SJSA1 (cell line): ENCODE measurements around the gene MINDY1. TPM values are rescaled to one million over a fixed set of nuclear protein-coding genes. Genes with fewer than 3 reads are reported as not detected.
A peak's percentile ranks its signal among the peaks of the same experiment; 100 is the strongest.

Experiments used
- DNase-seq, 2 experiments: peaks; one replicate each; pipeline ENCODE4 v3.0.0-alpha.2; 2015 to 2020; ENCODE audit warnings: low spot score in 2 of 2, low read depth in 1 of 2
- H3K27ac ChIP-seq: fragments of 250-450 bp; sonication (Bioruptor Pico); 2 replicates; pipeline ENCODE4 v1.5.1; 2020; ENCODE audit warnings: mild to moderate bottlenecking, moderate library complexity
- H3K27me3 ChIP-seq: fragments of 250-450 bp; sonication (Bioruptor Pico); replicated peaks from 2 replicates; pipeline ENCODE4 v1.5.1; 2020; ENCODE audit warnings: mild to moderate bottlenecking, moderate library complexity
- H3K36me3 ChIP-seq: fragments of 250-450 bp; sonication (Bioruptor Pico); 2 replicates; pipeline ENCODE4 v1.5.1; 2020; ENCODE audit warnings: mild to moderate bottlenecking
- H3K4me1 ChIP-seq: fragments of 250-450 bp; sonication (Bioruptor Pico); replicated peaks from 2 replicates; pipeline ENCODE4 v1.6.1; 2021; ENCODE audit warnings: mild to moderate bottlenecking
- H3K4me3 ChIP-seq: fragments of 250-450 bp; sonication (Bioruptor Pico); 2 replicates; pipeline ENCODE4 v1.5.1; 2020; ENCODE audit warnings: mild to moderate bottlenecking
- H3K9me3 ChIP-seq: fragments of 250-450 bp; sonication (Bioruptor Pico); replicated peaks from 2 replicates; pipeline ENCODE4 v1.5.1; 2020; ENCODE audit warnings: mild to moderate bottlenecking
- total RNA-seq: library from RNA; depleted of rRNA; stranded (reverse); fragments of >200 nt; shearing (Covaris generic); gene quantifications from 2 replicates; pipeline ENCODE4 v1.2.3, GENCODE V29; 2014; rRNA removed

MINDY1 gene
- total RNA-seq = 5.9 and 6.6 TPM in 2 replicates

GRCh38 chr1:151006327-151007052, at the start of gene MINDY1:
TSS of gene MINDY1 (minus strand) at chr1:151006902. CDS start at chr1:151002617, 4,285 bp downstream.
- Histone ChIP-seq H3K36me3 (no peaks in the 10 kb centered on the region; the same call in 1 of the 2 replicates), H3K27me3 (no peaks in the 10 kb centered on the region), H3K4me1 (peaks cover 32% of the 10 kb centered on the region), H3K27ac (peak within 1 kb of the TSS; percentile 79), H3K4me3 (peak within 1 kb of the TSS; percentile 35), H3K9me3 (no peaks in the 10 kb centered on the region)
- DNase-seq = peak; percentile 80 to 82

GRCh38 chr1:151056149-151056548, 49.4 kb upstream of the MINDY1 start:
- DNase-seq = no peak
- no peak overlapping the region for H3K27ac ChIP-seq

GRCh38 chr1:151055581-151055980, 48.9 kb upstream of the MINDY1 start:
- no peak for DNase-seq
- Histone ChIP-seq H3K9me3 (no peaks in the 10 kb centered on the region), H3K4me1 (peaks cover 19% of the 10 kb centered on the region), H3K27me3 (no peaks in the 10 kb centered on the region), H3K36me3 (peaks cover 73% of the 10 kb centered on the region), H3K27ac (no peak overlapping the region), H3K4me3 (no peak overlapping the region)

More at GRCh38 chr1:151056149-151056548, 49.4 kb upstream of the MINDY1 start:
- Histone ChIP-seq H3K4me3 (no peak overlapping the region), H3K9me3 (no peaks in the 10 kb centered on the region), H3K36me3 (peaks cover 68% of the 10 kb centered on the region), H3K27me3 (no peaks in the 10 kb centered on the region), H3K4me1 (peaks cover 24% of the 10 kb centered on the region)

- no peak overlapping the region for H3K4me3 ChIP-seq
- peaks cover 77% of the 10 kb centered on the region for H3K36me3 ChIP-seq
- H3K4me1 ChIP-seq = peaks cover 19% of the 10 kb centered on the region
- H3K27me3 ChIP-seq = no peaks in the 10 kb centered on the region
- DNase-seq = no peak
- no peak overlapping the region for H3K27ac ChIP-seq
- H3K9me3 ChIP-seq = no peaks in the 10 kb centered on the region
Observed at GRCh38 chr1:151054971-151055547, 48.4 kb upstream of the MINDY1 start.

- no peaks in the 10 kb centered on the region for H3K9me3 ChIP-seq
- no peak overlapping the region for H3K4me3 ChIP-seq
- DNase-seq = no peak
- H3K4me1 ChIP-seq = peaks cover 19% of the 10 kb centered on the region
- H3K27ac ChIP-seq = no peak overlapping the region
- H3K36me3 ChIP-seq = peaks cover 66% of the 10 kb centered on the region
- H3K27me3 ChIP-seq = no peaks in the 10 kb centered on the region
Observed at GRCh38 chr1:151051356-151052009, 44.8 kb upstream of the MINDY1 start.

- DNase-seq = no peak
- Histone ChIP-seq H3K4me3 (no peak overlapping the region), H3K36me3 (peaks cover 53% of the 10 kb centered on the region), H3K9me3 (no peaks in the 10 kb centered on the region), H3K4me1 (peaks cover 19% of the 10 kb centered on the region), H3K27me3 (no peaks in the 10 kb centered on the region), H3K27ac (no peak overlapping the region)
Observed at GRCh38 chr1:151050051-151050688, 43.5 kb upstream of the MINDY1 start.

GRCh38 chr1:151049458-151049857, 42.8 kb upstream of the MINDY1 start:
- DNase-seq = no peak
- Histone ChIP-seq H3K27ac (no peak overlapping the region), H3K36me3 (peaks cover 46% of the 10 kb centered on the region)

GRCh38 chr1:151048645-151049032, 41.9 kb upstream of the MINDY1 start:
- Histone ChIP-seq H3K4me3 (peak overlapping the region; percentile 54), H3K27ac (no peak overlapping the region)
- no peak for DNase-seq

More at GRCh38 chr1:151049458-151049857, 42.8 kb upstream of the MINDY1 start:
- H3K4me3 ChIP-seq = no peak overlapping the region
- no peaks in the 10 kb centered on the region for H3K9me3 ChIP-seq
- H3K27me3 ChIP-seq = no peaks in the 10 kb centered on the region
- H3K4me1 ChIP-seq = peaks cover 19% of the 10 kb centered on the region

GRCh38 chr1:151047925-151048644, 41.4 kb upstream of the MINDY1 start:
- Histone ChIP-seq H3K9me3 (no peaks in the 10 kb centered on the region), H3K36me3 (peaks cover 32% of the 10 kb centered on the region), H3K4me3 (peak overlapping the region; percentile 54), H3K27me3 (no peaks in the 10 kb centered on the region), H3K4me1 (peaks cover 19% of the 10 kb centered on the region), H3K27ac (peak overlapping the region; percentile 27)
- peak; percentile 71 to 73 for DNase-seq

More at GRCh38 chr1:151048645-151049032, 41.9 kb upstream of the MINDY1 start:
- Histone ChIP-seq H3K9me3 (no peaks in the 10 kb centered on the region), H3K27me3 (no peaks in the 10 kb centered on the region), H3K36me3 (peaks cover 38% of the 10 kb centered on the region), H3K4me1 (peaks cover 19% of the 10 kb centered on the region)

GRCh38 chr1:151047591-151047924, 40.9 kb upstream of the MINDY1 start, which contains the start of gene C1orf56:
TSS of gene C1orf56 (plus strand) at chr1:151047751. CDS start at chr1:151047848, 97 bp downstream.
- peaks cover 27% of the 10 kb centered on the region for H3K36me3 ChIP-seq
- DNase-seq = peak; percentile 70 to 77
- no peaks in the 10 kb centered on the region for H3K9me3 ChIP-seq
- H3K4me3 ChIP-seq = peak within 1 kb of the TSS; percentile 54
- H3K27ac ChIP-seq = peak within 1 kb of the TSS; percentile 27
- peaks cover 19% of the 10 kb centered on the region for H3K4me1 ChIP-seq
- H3K27me3 ChIP-seq = no peaks in the 10 kb centered on the region

- Histone ChIP-seq H3K36me3 (no peaks in the 10 kb centered on the region; the same call in 1 of the 2 replicates), H3K4me1 (peaks cover 12% of the 10 kb centered on the region), H3K27me3 (no peaks in the 10 kb centered on the region), H3K9me3 (no peaks in the 10 kb centered on the region), H3K4me3 (no peak overlapping the region), H3K27ac (no peak overlapping the region)
- DNase-seq = no peak
Observed at GRCh38 chr1:151043163-151043562, 36.5 kb upstream of the MINDY1 start.

- Histone ChIP-seq H3K27ac (no peak overlapping the region), H3K9me3 (no peaks in the 10 kb centered on the region), H3K4me3 (no peak overlapping the region), H3K27me3 (no peaks in the 10 kb centered on the region), H3K36me3 (peaks cover 9% of the 10 kb centered on the region), H3K4me1 (no peaks in the 10 kb centered on the region)
- no peak for DNase-seq
Observed at GRCh38 chr1:151039521-151039920, 32.8 kb upstream of the MINDY1 start.

- H3K36me3 ChIP-seq = peaks cover 14% of the 10 kb centered on the region
- H3K9me3 ChIP-seq = no peaks in the 10 kb centered on the region
- no peak overlapping the region for H3K27ac ChIP-seq
- H3K4me1 ChIP-seq = no peaks in the 10 kb centered on the region
- H3K27me3 ChIP-seq = no peaks in the 10 kb centered on the region
- no peak overlapping the region for H3K4me3 ChIP-seq
- DNase-seq = no peak
Observed at GRCh38 chr1:151037032-151037431, 30.3 kb upstream of the MINDY1 start.
